ENCODE data around the gene TCEANC2. TPM values are rescaled to one million over a fixed set of nuclear protein-coding genes. Genes with fewer than 3 reads are reported as not detected.

TCEANC2 gene
- total RNA-seq, 2 donors from 2014 or later, result 4.4 to 5.9 TPM

GRCh38 chr1:54120018-54120697, 66.8 kb downstream of the TCEANC2 start:
- Histone ChIP-seq H3K4me1 (peaks cover 4% of the 10 kb centered on the region), H3K36me3 (no peaks in the 10 kb centered on the region), H3K27me3 (no peaks in the 10 kb centered on the region), H3K9ac (ENCODE audit: low read depth in 2 of 2, low read length in 2 of 2) (no peak overlapping the region), H3K27ac (no peak overlapping the region), H3K9me3 (no peaks in the 10 kb centered on the region), H3K4me3 (no peak overlapping the region)
- TF ChIP-seq CTCF (IDR thresholded peaks at IDR 0.05), result no peak
- DNase-seq, result no peak
- intact Hi-C loops (cut with DNase I), result loop anchor here (5.0 kb wide), 2 partner anchors 282 to 367 kb away; no protein-coding TSS in a partner anchor

- intact Hi-C loops (cut with DNase I), result loop anchor here (5.0 kb wide), 2 partner anchors 281 to 366 kb away; no protein-coding TSS in a partner anchor
- no peaks in the 10 kb centered on the region for H3K9me3 ChIP-seq
- H3K36me3 ChIP-seq, result no peaks in the 10 kb centered on the region
- DNase-seq, result peak; percentile 39
- peak overlapping the region in 1 of 2 donors; percentile 42 for H3K9ac ChIP-seq (ENCODE audit: low read depth in 2 of 2, low read length in 2 of 2)
- H3K4me1 ChIP-seq, result peaks cover 4% of the 10 kb centered on the region
- no peaks in the 10 kb centered on the region for H3K27me3 ChIP-seq
- H3K27ac ChIP-seq, result no peak overlapping the region
- peak overlapping the region; percentile 25 for H3K4me3 ChIP-seq
- TF ChIP-seq CTCF (IDR thresholded peaks at IDR 0.05), result no peak
Measured at GRCh38 chr1:54120698-54121481, 67.5 kb downstream of the TCEANC2 start.

GRCh38 chr1:54121482-54122134, 68.2 kb downstream of the TCEANC2 start:
- peak overlapping the region; percentile 61 to 62 for H3K9ac ChIP-seq (ENCODE audit: low read depth in 2 of 2, low read length in 2 of 2)
- no peaks in the 10 kb centered on the region for H3K36me3 ChIP-seq
- H3K4me1 ChIP-seq, result peaks cover 4% of the 10 kb centered on the region
- peak overlapping the region; percentile 25 for H3K4me3 ChIP-seq
- no peaks in the 10 kb centered on the region for H3K9me3 ChIP-seq
- H3K27ac ChIP-seq, result no peak overlapping the region
- intact Hi-C loops (cut with DNase I), result loop anchor here (5.0 kb wide), 2 partner anchors 281 to 366 kb away; no protein-coding TSS in a partner anchor
- peak; percentile 72 for TF ChIP-seq CTCF (IDR thresholded peaks at IDR 0.05)
- DNase-seq, result peak; percentile 89
- H3K27me3 ChIP-seq, result no peaks in the 10 kb centered on the region

GRCh38 chr1:54122135-54122751, 68.8 kb downstream of the TCEANC2 start:
- Histone ChIP-seq H3K4me3 (peak overlapping the region; percentile 25), H3K27ac (no peak overlapping the region), H3K27me3 (no peaks in the 10 kb centered on the region), H3K36me3 (no peaks in the 10 kb centered on the region), H3K9me3 (no peaks in the 10 kb centered on the region), H3K4me1 (peaks cover 4% of the 10 kb centered on the region), H3K9ac (ENCODE audit: low read depth in 2 of 2, low read length in 2 of 2) (peak overlapping the region; percentile 61 to 62)
- no peak for TF ChIP-seq CTCF (IDR thresholded peaks at IDR 0.05)
- DNase-seq, result peak; percentile 53
- intact Hi-C loops (cut with DNase I), result loop anchor here (5.0 kb wide), 2 partner anchors 280 to 365 kb away; no protein-coding TSS in a partner anchor

- no peak overlapping the region for H3K4me3 ChIP-seq
- intact Hi-C loops (cut with DNase I), result loop anchor here (5.0 kb wide), 2 partner anchors 279 to 364 kb away; no protein-coding TSS in a partner anchor
- H3K27me3 ChIP-seq, result no peaks in the 10 kb centered on the region
- TF ChIP-seq CTCF (IDR thresholded peaks at IDR 0.05), result no peak
- H3K4me1 ChIP-seq, result peaks cover 4% of the 10 kb centered on the region
- H3K9me3 ChIP-seq, result no peaks in the 10 kb centered on the region
- DNase-seq, result no peak
- H3K9ac ChIP-seq (ENCODE audit: low read depth in 2 of 2, low read length in 2 of 2), result no peak overlapping the region
- no peaks in the 10 kb centered on the region for H3K36me3 ChIP-seq
- no peak overlapping the region for H3K27ac ChIP-seq
Measured at GRCh38 chr1:54122992-54123391, 69.6 kb downstream of the TCEANC2 start.

Measured in colonic mucosa (tissue), 4 donors.